Loucy (cell line): ENCODE measurements around the gene THSD1.
"Not testable (repeated sequence)": the region's sequence is repeated elsewhere in the genome, so short reads cannot be mapped to it uniquely, and the experiment has no call there.

Source experiments
- H2AFZ ChIP-seq: fragments of 200-600 bp; sonication (generic); 2 replicates; pipeline ENCODE4 v1.6.0; 2016; ENCODE audit warnings: antibody characterized with exemption, mild to moderate bottlenecking, low read length, moderate library complexity
- H3F3A ChIP-seq: fragments of 200-600 bp; 2 replicates; pipeline ENCODE4 v1.6.0; 2016; ENCODE audit warnings: antibody characterized with exemption, low read depth, mild to moderate bottlenecking
- H3K27me3 ChIP-seq: fragments of 200-600 bp; sonication (generic); 2 replicates; pipeline ENCODE4 v1.6.1; 2014; ENCODE audit warnings: low read length, mild to moderate bottlenecking; ENCODE audit not compliant: insufficient read depth, poor library complexity, severe bottlenecking
- H3K36me3 ChIP-seq: fragments of 200-600 bp; sonication (generic); 2 replicates; pipeline ENCODE4 v1.6.1; 2016; ENCODE audit warnings: low read length; ENCODE audit not compliant: insufficient read depth
- H3K4me1 ChIP-seq: fragments of 200-600 bp; sonication (generic); 2 replicates; pipeline ENCODE4 v1.5.1; 2014; ENCODE audit warnings: low read length, mild to moderate bottlenecking; ENCODE audit not compliant: insufficient read depth, poor library complexity, severe bottlenecking
- H3K4me2 ChIP-seq: fragments of 200-600 bp; sonication (generic); 2 replicates; pipeline ENCODE4 v1.6.0; 2014; ENCODE audit warnings: antibody characterized with exemption, low read length, low read depth, mild to moderate bottlenecking; ENCODE audit not compliant: poor library complexity, severe bottlenecking
- H3K4me3 ChIP-seq: fragments of 200-600 bp; sonication (generic); 2 replicates; pipeline ENCODE4 v1.5.1; 2014; ENCODE audit warnings: low read length, mild to moderate bottlenecking, mixed read lengths; ENCODE audit not compliant: poor library complexity, severe bottlenecking
- H3K79me2 ChIP-seq: fragments of 200-600 bp; sonication (generic); 2 replicates; pipeline ENCODE4 v1.6.1; 2014; ENCODE audit warnings: low read length; ENCODE audit not compliant: insufficient read depth
- H3K9ac ChIP-seq: fragments of 200-600 bp; sonication (generic); 2 replicates; pipeline ENCODE4 v1.6.0; 2014; ENCODE audit warnings: mild to moderate bottlenecking, low read depth, low read length, moderate library complexity; ENCODE audit not compliant: poor library complexity, severe bottlenecking
- H3K9me2 ChIP-seq: fragments of 200-600 bp; sonication (generic); replicated peaks from 2 replicates; pipeline ENCODE4 v1.6.1; 2016; ENCODE audit warnings: low read depth, low read length, mixed read lengths
- H3K9me3 ChIP-seq: fragments of 200-600 bp; sonication (generic); 2 replicates; pipeline ENCODE4 v1.6.1; 2014; ENCODE audit warnings: mild to moderate bottlenecking, antibody characterized with exemption, low read length, low read depth; ENCODE audit not compliant: insufficient read depth
- H4K20me1 ChIP-seq: fragments of 200-600 bp; sonication (generic); 2 replicates; pipeline ENCODE4 v1.6.0; 2014; ENCODE audit warnings: antibody characterized with exemption, low read length, mild to moderate bottlenecking; ENCODE audit not compliant: insufficient read depth, poor library complexity, severe bottlenecking
- EZH2phosphoT487 ChIP-seq: fragments of 200-600 bp; IDR thresholded peaks from 2 replicates; pipeline ENCODE4 v1.6.1; 2018; ENCODE audit warnings: antibody characterized with exemption, mild to moderate bottlenecking, moderate library complexity, borderline replicate concordance
- TF ChIP-seq, protein P1 (sequence below): fragments of 200-600 bp; sonication (generic); conservative IDR thresholded peaks from 2 replicates; pipeline ENCODE4 v1.5.1; 2014; ENCODE audit warnings: mild to moderate bottlenecking, antibody characterized with exemption, low read length

The THSD1 gene

DNA sequence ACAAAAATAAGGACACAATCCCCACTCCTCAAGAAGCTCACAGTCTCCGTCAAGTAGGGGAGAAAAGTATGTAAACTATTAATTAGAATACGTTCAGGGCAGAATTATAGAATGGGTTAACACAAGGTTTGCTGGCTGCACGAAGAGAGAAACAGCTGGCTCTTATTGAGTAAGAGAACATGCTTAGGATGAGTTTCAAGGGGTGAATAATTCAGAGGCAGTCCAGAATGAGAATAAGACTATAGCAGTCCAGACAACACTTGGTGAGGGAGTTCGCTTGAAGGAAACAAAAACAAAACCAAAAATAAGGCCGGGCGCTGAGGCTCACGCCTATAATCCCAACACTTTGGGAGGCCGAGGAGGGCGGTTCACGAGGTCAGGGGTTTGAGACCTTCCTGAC lies 61.9 kb downstream of the THSD1 start:
- H3K9ac ChIP-seq = no peak overlapping the region
- peaks cover under 1% of the 10 kb centered on the region for H3K4me1 ChIP-seq
- no peaks in the 10 kb centered on the region for H3K9me3 ChIP-seq
- H2AFZ ChIP-seq = no peak overlapping the region
- no peaks in the 10 kb centered on the region for H3K9me2 ChIP-seq
- TF ChIP-seq, protein P1, sequence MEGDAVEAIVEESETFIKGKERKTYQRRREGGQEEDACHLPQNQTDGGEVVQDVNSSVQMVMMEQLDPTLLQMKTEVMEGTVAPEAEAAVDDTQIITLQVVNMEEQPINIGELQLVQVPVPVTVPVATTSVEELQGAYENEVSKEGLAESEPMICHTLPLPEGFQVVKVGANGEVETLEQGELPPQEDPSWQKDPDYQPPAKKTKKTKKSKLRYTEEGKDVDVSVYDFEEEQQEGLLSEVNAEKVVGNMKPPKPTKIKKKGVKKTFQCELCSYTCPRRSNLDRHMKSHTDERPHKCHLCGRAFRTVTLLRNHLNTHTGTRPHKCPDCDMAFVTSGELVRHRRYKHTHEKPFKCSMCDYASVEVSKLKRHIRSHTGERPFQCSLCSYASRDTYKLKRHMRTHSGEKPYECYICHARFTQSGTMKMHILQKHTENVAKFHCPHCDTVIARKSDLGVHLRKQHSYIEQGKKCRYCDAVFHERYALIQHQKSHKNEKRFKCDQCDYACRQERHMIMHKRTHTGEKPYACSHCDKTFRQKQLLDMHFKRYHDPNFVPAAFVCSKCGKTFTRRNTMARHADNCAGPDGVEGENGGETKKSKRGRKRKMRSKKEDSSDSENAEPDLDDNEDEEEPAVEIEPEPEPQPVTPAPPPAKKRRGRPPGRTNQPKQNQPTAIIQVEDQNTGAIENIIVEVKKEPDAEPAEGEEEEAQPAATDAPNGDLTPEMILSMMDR = no peak
- no peak for TF ChIP-seq EZH2phosphoT487
- H3K4me3 ChIP-seq = no peak overlapping the region
- H4K20me1 ChIP-seq = no peaks in the 10 kb centered on the region
- no peak overlapping the region for H3K4me2 ChIP-seq
- H3F3A ChIP-seq = no peaks in the 10 kb centered on the region
- no peaks in the 10 kb centered on the region for H3K27me3 ChIP-seq
- no peaks in the 10 kb centered on the region for H3K36me3 ChIP-seq
- H3K79me2 ChIP-seq = no peaks in the 10 kb centered on the region

DNA sequence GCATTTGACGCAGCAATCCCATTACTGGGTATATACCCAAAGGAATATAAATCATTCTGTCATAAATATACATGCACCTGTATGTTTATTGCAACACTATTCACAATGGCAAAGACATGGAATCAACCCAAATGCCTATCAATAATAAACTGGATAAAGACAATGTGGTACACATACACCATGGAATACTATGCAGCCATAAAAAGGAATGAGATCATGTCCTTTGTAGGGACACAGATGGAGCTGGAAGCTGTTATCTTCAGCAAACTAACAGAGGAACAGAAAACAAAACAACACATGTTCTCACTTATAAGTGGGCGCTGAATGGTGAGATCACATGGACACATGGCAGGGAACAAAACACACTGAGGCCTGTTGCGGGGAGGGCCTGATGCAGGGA lies 63.8 kb downstream of the THSD1 start:
- H3K36me3 ChIP-seq, H3K4me3 ChIP-seq, H2AFZ ChIP-seq, H3K27me3 ChIP-seq, H3K9ac ChIP-seq, H3K4me2 ChIP-seq, H4K20me1 ChIP-seq, H3K4me1 ChIP-seq, H3F3A ChIP-seq, H3K9me3 ChIP-seq, H3K79me2 ChIP-seq, H3K9me2 ChIP-seq: not testable (repeated sequence)

DNA sequence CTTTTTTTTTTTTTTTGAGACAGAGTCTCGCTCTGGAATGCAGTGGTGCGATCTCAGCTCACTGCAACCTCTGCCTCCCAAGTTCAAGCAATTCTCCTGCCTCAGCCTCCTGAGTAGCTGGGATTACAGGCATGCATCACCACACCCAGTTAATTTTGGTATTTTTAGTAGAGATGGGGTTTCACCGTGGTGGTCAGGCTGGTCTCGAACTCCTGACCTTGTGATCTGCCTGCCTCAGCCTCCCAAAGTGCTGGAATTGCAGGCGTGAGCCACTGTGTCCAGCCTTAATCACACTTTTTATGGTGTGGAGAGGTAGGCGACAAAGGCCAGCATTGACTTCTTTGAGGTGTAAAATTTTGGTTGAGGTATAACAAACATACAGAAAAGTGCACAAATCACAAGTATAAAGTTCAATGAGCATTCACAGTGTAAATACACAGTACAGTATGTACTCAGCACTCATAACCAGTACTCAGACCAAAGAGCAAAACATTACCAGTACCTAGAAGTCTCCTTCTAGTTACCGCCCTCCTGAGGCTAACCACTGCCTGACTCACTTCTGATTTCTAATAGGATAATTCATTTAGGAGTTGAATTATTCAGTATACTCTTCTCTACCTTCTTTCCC lies 68.0 kb downstream of the THSD1 start:
- not testable (repeated sequence) for H3K9me3 ChIP-seq, H3K9ac ChIP-seq, H3K4me2 ChIP-seq, H3K36me3 ChIP-seq, H3K9me2 ChIP-seq, H3K27me3 ChIP-seq, H3K4me1 ChIP-seq, H3F3A ChIP-seq, H3K79me2 ChIP-seq, H4K20me1 ChIP-seq, H3K4me3 ChIP-seq, H2AFZ ChIP-seq

DNA sequence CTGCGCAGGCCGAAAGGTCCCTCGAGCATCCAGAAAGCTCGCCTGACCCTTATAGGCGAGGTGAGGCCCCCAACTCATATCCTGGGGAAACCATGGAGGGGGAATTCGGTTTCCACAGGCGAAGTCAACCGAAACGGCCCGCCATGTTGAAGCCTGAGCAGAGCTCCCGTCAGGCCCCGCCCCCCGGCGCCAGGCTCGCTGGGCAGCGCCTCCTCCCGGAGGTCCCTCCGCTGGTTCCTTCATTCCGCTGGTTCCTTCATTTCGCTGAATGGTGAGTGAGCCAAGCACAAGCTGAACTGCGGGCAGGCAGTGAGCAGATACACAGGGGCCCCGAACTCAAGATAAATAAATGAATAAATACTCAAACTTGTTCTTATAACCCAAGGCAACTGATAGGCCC lies 71.9 kb downstream of the THSD1 start:
- not testable (repeated sequence) for H3K4me3 ChIP-seq, H3K4me2 ChIP-seq, H3K27me3 ChIP-seq, H2AFZ ChIP-seq, H3K36me3 ChIP-seq, H3K9me3 ChIP-seq, H3F3A ChIP-seq, H3K9me2 ChIP-seq, H3K4me1 ChIP-seq, H3K79me2 ChIP-seq, H3K9ac ChIP-seq, H4K20me1 ChIP-seq

GRCh38 chr13:52331844-52332243 lies 74.1 kb downstream of the THSD1 start:
- H3K27me3 ChIP-seq, H3K4me3 ChIP-seq, H4K20me1 ChIP-seq, H3K36me3 ChIP-seq, H3K9me3 ChIP-seq, H3K9ac ChIP-seq, H2AFZ ChIP-seq, H3F3A ChIP-seq, H3K4me2 ChIP-seq, H3K9me2 ChIP-seq, H3K4me1 ChIP-seq, H3K79me2 ChIP-seq: not testable (repeated sequence)
